Osteocyte (in vitro differentiated cells): Measurements from ENCODE around the gene ACTL6A. TPM values are rescaled to one million over a fixed set of nuclear protein-coding genes. Genes with fewer than 3 reads are reported as not detected.

ENCODE experiments used
- DNase-seq: peaks from one replicate; pipeline ENCODE4 v3.0.0; 2021; ENCODE audit warnings: mixed read lengths; ENCODE audit not compliant: unreplicated experiment; ENCODE audit errors: extremely low spot score
- H3K27ac Mint-ChIP-seq: one replicate; pipeline ENCODE4 v1.8.0; 2021; ENCODE audit warnings: mild to moderate bottlenecking, mixed read lengths; ENCODE audit not compliant: unreplicated experiment
- H3K27me3 Mint-ChIP-seq: one replicate; pipeline ENCODE4 v1.8.0; 2021; ENCODE audit warnings: mixed read lengths; ENCODE audit not compliant: unreplicated experiment
- H3K36me3 Mint-ChIP-seq: one replicate; pipeline ENCODE4 v1.8.0; 2021; ENCODE audit warnings: mixed read lengths; ENCODE audit not compliant: unreplicated experiment
- H3K4me1 Mint-ChIP-seq: one replicate; pipeline ENCODE4 v1.8.0; 2021; ENCODE audit warnings: mixed read lengths; ENCODE audit not compliant: unreplicated experiment
- H3K4me3 Mint-ChIP-seq: one replicate; pipeline ENCODE4 v1.8.0; 2021; ENCODE audit warnings: mild to moderate bottlenecking, moderate library complexity, mixed read lengths; ENCODE audit not compliant: unreplicated experiment
- H3K9me3 Mint-ChIP-seq: one replicate; pipeline ENCODE4 v1.8.0; 2021; ENCODE audit warnings: mixed read lengths; ENCODE audit not compliant: unreplicated experiment
- CTCF ChIP-seq: fragments of 200-600 bp; sonication (generic); IDR thresholded peaks from 2 replicates; pipeline ENCODE4 v1.5.0; 2021; ENCODE audit warnings: antibody characterized with exemption, mild to moderate bottlenecking, moderate library complexity
- total RNA-seq: library from RNA; stranded (reverse); gene quantifications from 2 replicates; pipeline ENCODE4 v1.2.1, GENCODE V29; 2021

ACTL6A gene
- total RNA-seq, 1 donor from 2014 or later, result 46.5 TPM

GRCh38 chr3:179630753-179631451 lies 68.2 kb downstream of the ACTL6A start:
- no peaks in the 10 kb centered on the region for H3K9me3 Mint-ChIP-seq
- H3K4me3 Mint-ChIP-seq, result no peak overlapping the region
- DNase-seq, result no peak
- no peaks in the 10 kb centered on the region for H3K27me3 Mint-ChIP-seq
- no peaks in the 10 kb centered on the region for H3K4me1 Mint-ChIP-seq
- no peak for TF ChIP-seq CTCF
- H3K36me3 Mint-ChIP-seq, result peaks cover 5% of the 10 kb centered on the region
- no peak overlapping the region for H3K27ac Mint-ChIP-seq

Other genes starting within 250 kb of the ACTL6A start
- gene ZNF639, start 239.9 kb upstream of the ACTL6A start, total RNA-seq, result 31.2 and 33.4 TPM in 2 replicates
- gene MFN1, start 215.2 kb upstream of the ACTL6A start, total RNA-seq, result 56.9 and 60.4 TPM in 2 replicates
- 56.7 and 58.3 TPM in 2 replicates for gene GNB4, start 111.5 kb upstream of the ACTL6A start, total RNA-seq
- 32.1 and 32.8 TPM in 2 replicates for gene MRPL47, start 41.7 kb downstream of the ACTL6A start, total RNA-seq
- gene NDUFB5, start 41.9 kb downstream of the ACTL6A start, total RNA-seq, result 74.7 and 87.0 TPM in 2 replicates
- 36.3 and 39.7 TPM in 2 replicates for gene USP13, start 90.1 kb downstream of the ACTL6A start, total RNA-seq